Measurements from ENCODE around the gene AKTIP.

DNA sequence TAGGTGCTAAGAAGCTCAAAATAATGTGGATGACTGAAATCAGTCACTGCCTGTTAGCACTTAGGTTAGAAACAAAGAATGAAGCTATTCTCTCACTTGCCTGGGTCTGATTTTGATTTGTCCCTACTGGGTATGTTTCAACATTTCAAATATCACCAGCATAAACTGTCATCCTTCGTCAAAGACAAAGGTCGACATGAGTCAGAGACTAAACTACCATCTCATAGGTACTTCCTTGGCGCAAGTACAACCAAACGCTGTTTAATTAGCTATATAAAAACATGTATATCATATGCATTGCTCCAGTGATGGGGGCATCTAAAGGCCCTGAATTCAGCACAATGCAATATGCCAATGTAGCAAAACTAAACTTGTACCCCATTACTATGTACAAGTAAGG is 4.0 kb downstream of the AKTIP start:
- no peak for TF ChIP-seq SP1 (IDR thresholded peaks at IDR 0.05; ENCODE audit: low read depth)
- no peak for TF ChIP-seq EZH2 (IDR thresholded peaks at IDR 0.05)
